WERI-Rb-1 (cell line): ENCODE results near the gene DBX2.
"Not testable (repeated sequence)": the region's sequence is repeated elsewhere in the genome, so short reads cannot be mapped to it uniquely, and the experiment has no call there.

Source experiments
- DNase-seq: peaks from one replicate; pipeline ENCODE4 v3.0.0-alpha.2; 2020
- H3K27ac ChIP-seq: fragments of 250-450 bp; sonication (Bioruptor Pico); 2 replicates; pipeline ENCODE4 v1.5.1; 2020; ENCODE audit warnings: mild to moderate bottlenecking, moderate library complexity
- H3K27me3 ChIP-seq: fragments of 250-450 bp; sonication (Bioruptor Pico); 2 replicates; pipeline ENCODE4 v1.5.1; 2021; ENCODE audit warnings: mild to moderate bottlenecking, low read depth, moderate library complexity; ENCODE audit not compliant: insufficient read depth, severe bottlenecking
- H3K36me3 ChIP-seq: fragments of 250-450 bp; sonication (Bioruptor Pico); 2 replicates; pipeline ENCODE4 v1.5.1; 2020; ENCODE audit warnings: mild to moderate bottlenecking, moderate library complexity
- H3K4me3 ChIP-seq: 2 replicates; pipeline ENCODE4 v1.5.1; 2011; ENCODE audit warnings: low read depth, mild to moderate bottlenecking, control low read depth, low read length
- H3K9me3 ChIP-seq: fragments of 250-450 bp; sonication (Bioruptor Pico); 2 replicates; pipeline ENCODE4 v1.5.1; 2021; ENCODE audit warnings: mild to moderate bottlenecking, moderate library complexity; ENCODE audit not compliant: severe bottlenecking
- CTCF ChIP-seq: IDR thresholded peaks from 2 replicates; pipeline ENCODE4 v1.5.1; 2011; ENCODE audit warnings: low read depth, mild to moderate bottlenecking, control low read depth, inconsistent platforms, low read length

The DBX2 gene

GRCh38 chr12:45050751-45051571 lies at the start of gene DBX2:
Gene DBX2 (minus strand): TSS chr12:45051099. CDS start chr12:45050927, 172 bp downstream.
- H3K27ac ChIP-seq: no peak within 1 kb of the TSS
- peak within 1 kb of the TSS; percentile 68 for H3K4me3 ChIP-seq
- H3K27me3 ChIP-seq: peaks cover 31% of the 10 kb centered on the region
- no peaks in the 10 kb centered on the region for H3K9me3 ChIP-seq
- no peaks in the 10 kb centered on the region for H3K36me3 ChIP-seq
- TF ChIP-seq CTCF: no peak
- DNase-seq: peak; percentile 54

- Histone ChIP-seq H3K4me3 (no peak overlapping the region), H3K36me3 (no peaks in the 10 kb centered on the region), H3K27ac (no peak overlapping the region), H3K9me3 (no peaks in the 10 kb centered on the region), H3K27me3 (peaks cover 3% of the 10 kb centered on the region)
- no peak for TF ChIP-seq CTCF
- DNase-seq: no peak
Observed at GRCh38 chr12:45098766-45099165, 47.9 kb upstream of the DBX2 start.

GRCh38 chr12:45095417-45095816 lies 44.5 kb upstream of the DBX2 start:
- not testable (repeated sequence) for H3K36me3 ChIP-seq, H3K27me3 ChIP-seq, DNase-seq, H3K9me3 ChIP-seq, H3K4me3 ChIP-seq, H3K27ac ChIP-seq

GRCh38 chr12:45093051-45093450 lies 42.2 kb upstream of the DBX2 start:
- Histone ChIP-seq H3K4me3 (no peak overlapping the region), H3K27ac (no peak overlapping the region), H3K27me3 (no peaks in the 10 kb centered on the region), H3K36me3 (no peaks in the 10 kb centered on the region), H3K9me3 (no peaks in the 10 kb centered on the region)
- no peak for TF ChIP-seq CTCF
- DNase-seq: no peak

GRCh38 chr12:45089411-45090075 lies 38.6 kb upstream of the DBX2 start:
- no peaks in the 10 kb centered on the region for H3K9me3 ChIP-seq
- no peaks in the 10 kb centered on the region for H3K27me3 ChIP-seq
- no peak overlapping the region for H3K4me3 ChIP-seq
- H3K36me3 ChIP-seq: no peaks in the 10 kb centered on the region
- no peak for TF ChIP-seq CTCF
- no peak overlapping the region for H3K27ac ChIP-seq
- no peak for DNase-seq

GRCh38 chr12:45088608-45089007 lies 37.7 kb upstream of the DBX2 start:
- Histone ChIP-seq H3K36me3 (no peaks in the 10 kb centered on the region), H3K27me3 (no peaks in the 10 kb centered on the region), H3K4me3 (no peak overlapping the region), H3K27ac (no peak overlapping the region), H3K9me3 (no peaks in the 10 kb centered on the region)
- no peak for TF ChIP-seq CTCF
- DNase-seq: no peak

GRCh38 chr12:45084248-45084647 lies 33.3 kb upstream of the DBX2 start:
- not testable (repeated sequence) for H3K27me3 ChIP-seq

More at GRCh38 chr12:45084248-45084647, 33.3 kb upstream of the DBX2 start:
- not testable (repeated sequence) for H3K9me3 ChIP-seq, H3K36me3 ChIP-seq, H3K27ac ChIP-seq, DNase-seq, H3K4me3 ChIP-seq
